Measurements from ENCODE around the gene RGS7BP.
A peak's percentile ranks its signal among the peaks of the same experiment; 100 is the strongest.

Gene RGS7BP

DNA sequence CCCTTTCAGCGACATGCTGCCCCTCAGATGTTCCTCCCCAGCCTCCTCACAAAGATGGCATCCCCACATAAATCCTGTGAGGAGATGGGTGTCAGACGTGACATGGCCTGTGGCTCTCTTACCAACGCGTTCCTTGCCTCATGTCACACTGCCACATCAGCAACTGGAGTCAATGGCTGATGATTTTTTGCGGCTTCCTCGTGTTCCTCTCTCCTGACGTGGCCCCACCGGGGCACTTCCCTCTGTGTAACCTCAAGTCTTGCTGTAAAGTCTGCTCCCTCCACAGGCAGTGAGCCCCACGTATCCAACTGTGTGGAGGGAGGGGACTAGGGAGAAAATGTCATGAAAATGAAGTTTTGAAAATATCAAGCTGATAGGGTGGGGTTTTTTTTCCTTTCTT lies 131.3 kb downstream of the RGS7BP start:
- TF ChIP-seq, protein P1, sequence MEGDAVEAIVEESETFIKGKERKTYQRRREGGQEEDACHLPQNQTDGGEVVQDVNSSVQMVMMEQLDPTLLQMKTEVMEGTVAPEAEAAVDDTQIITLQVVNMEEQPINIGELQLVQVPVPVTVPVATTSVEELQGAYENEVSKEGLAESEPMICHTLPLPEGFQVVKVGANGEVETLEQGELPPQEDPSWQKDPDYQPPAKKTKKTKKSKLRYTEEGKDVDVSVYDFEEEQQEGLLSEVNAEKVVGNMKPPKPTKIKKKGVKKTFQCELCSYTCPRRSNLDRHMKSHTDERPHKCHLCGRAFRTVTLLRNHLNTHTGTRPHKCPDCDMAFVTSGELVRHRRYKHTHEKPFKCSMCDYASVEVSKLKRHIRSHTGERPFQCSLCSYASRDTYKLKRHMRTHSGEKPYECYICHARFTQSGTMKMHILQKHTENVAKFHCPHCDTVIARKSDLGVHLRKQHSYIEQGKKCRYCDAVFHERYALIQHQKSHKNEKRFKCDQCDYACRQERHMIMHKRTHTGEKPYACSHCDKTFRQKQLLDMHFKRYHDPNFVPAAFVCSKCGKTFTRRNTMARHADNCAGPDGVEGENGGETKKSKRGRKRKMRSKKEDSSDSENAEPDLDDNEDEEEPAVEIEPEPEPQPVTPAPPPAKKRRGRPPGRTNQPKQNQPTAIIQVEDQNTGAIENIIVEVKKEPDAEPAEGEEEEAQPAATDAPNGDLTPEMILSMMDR (IDR thresholded peaks at IDR 0.05; ENCODE audit: low read depth, low read length) = no peak
- DNase-seq (ENCODE audit: low read depth in 2 of 2) = no peak
- no peak overlapping the region for H3K4me3 ChIP-seq (replicated peaks in 1 of 2; ENCODE audit: low read depth in 2 of 2, low read length in 2 of 2)

DNA sequence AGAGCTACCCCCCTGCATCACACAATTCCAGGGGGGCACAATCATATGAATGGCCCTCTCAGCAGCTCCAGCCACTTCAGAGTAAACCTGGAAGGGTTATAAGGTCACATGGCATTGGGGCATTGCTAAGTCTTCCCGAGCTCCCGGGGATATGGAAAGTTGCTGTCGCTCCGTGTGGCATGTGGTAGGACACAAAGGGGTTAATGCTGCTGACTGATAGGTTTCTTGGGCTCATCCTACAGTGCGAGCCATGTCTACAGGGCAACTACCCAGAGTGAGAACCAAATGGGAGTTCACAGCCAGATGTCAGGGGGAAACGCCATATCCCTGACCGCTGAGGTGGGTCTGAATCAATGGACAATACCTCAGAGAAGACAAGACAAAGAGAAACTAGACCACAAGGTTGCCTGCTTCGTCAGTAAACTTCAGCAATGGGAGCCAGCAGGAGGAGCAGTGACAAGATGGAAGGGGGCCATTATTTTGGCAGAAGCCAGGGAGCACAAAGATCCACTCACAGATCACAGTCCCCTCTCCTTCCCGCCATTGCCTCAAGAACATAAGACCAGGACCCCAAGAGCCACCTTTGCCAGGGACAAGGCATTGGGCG lies 132.1 kb downstream of the RGS7BP start:
- TF ChIP-seq, protein P1 (IDR thresholded peaks at IDR 0.05; ENCODE audit: low read depth, low read length) = peak; percentile 16
- H3K4me3 ChIP-seq (replicated peaks in 1 of 2; ENCODE audit: low read depth in 2 of 2, low read length in 2 of 2) = no peak overlapping the region
- peak in 1 of 2 donors; percentile 14 for DNase-seq (ENCODE audit: low read depth in 2 of 2)

DNA sequence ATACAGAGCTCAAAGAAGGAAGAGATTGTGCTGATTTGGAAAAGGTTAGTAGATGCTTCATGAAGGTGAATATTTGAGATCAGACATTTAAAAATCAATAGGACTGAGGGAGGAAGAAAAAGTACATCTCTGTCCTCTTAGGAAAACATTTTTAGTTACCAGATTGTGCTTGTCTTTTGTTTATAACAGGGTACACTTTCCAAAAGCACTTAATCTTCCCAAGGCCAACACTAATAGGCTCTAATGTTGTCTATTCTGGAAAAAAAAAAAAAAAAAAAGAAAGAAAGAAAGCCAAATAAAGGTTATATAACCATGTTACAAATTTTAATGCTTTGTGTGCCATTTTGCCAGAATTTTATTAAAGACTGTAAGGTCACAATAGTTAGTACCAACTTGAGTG lies 139.0 kb downstream of the RGS7BP start:
- TF ChIP-seq, protein P1 (IDR thresholded peaks at IDR 0.05; ENCODE audit: low read depth, low read length) = no peak
- no peak for DNase-seq (ENCODE audit: low read depth in 2 of 2)
- H3K4me3 ChIP-seq (replicated peaks in 1 of 2; ENCODE audit: low read depth in 2 of 2, low read length in 2 of 2) = no peak overlapping the region

DNA sequence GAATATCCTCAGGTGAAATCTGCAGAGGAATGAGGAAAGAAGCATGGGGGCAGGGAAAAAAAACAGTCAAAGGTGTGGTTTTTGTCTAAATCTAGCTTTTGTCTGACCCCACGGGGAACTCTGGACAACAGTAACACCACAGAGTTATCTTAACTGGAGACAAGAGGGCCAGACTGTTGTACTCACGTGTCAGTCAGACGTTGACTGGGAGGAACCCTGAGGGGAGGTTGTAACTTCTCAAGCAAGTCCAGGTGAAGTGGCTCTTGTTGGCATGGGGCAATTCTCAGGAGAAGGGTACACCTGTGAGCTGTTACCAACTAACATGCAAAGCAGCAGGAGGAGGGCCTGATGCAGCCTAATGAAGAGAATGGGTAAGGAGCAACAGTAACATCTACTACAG lies 140.4 kb downstream of the RGS7BP start:
- H3K4me3 ChIP-seq (replicated peaks in 1 of 2; ENCODE audit: low read depth in 2 of 2, low read length in 2 of 2) = no peak overlapping the region
- DNase-seq (ENCODE audit: low read depth in 2 of 2) = no peak
- TF ChIP-seq, protein P1 (IDR thresholded peaks at IDR 0.05; ENCODE audit: low read depth, low read length) = no peak

DNA sequence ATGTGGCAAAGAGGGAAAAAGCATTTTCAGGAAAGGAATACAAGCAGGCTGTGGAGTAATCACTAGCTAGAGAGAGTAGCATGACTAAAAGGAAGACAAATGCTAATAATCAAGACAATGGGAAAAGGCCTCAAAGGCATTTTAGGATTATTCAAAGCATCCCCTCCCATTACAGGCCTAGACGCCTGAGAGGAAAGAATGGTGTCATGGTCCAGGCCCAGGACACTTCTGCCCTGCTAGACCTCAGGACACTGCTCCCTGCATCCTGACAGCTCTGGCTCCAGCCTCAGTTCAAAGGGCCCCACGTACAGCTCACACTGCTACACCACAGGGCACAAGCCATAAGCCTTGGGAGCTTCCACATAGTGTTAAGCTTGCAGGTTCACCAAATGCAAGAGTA lies 143.7 kb downstream of the RGS7BP start:
- no peak overlapping the region for H3K4me3 ChIP-seq (replicated peaks in 1 of 2; ENCODE audit: low read depth in 2 of 2, low read length in 2 of 2)
- no peak for DNase-seq (ENCODE audit: low read depth in 2 of 2)
- TF ChIP-seq, protein P1 (IDR thresholded peaks at IDR 0.05; ENCODE audit: low read depth, low read length) = no peak

DNA sequence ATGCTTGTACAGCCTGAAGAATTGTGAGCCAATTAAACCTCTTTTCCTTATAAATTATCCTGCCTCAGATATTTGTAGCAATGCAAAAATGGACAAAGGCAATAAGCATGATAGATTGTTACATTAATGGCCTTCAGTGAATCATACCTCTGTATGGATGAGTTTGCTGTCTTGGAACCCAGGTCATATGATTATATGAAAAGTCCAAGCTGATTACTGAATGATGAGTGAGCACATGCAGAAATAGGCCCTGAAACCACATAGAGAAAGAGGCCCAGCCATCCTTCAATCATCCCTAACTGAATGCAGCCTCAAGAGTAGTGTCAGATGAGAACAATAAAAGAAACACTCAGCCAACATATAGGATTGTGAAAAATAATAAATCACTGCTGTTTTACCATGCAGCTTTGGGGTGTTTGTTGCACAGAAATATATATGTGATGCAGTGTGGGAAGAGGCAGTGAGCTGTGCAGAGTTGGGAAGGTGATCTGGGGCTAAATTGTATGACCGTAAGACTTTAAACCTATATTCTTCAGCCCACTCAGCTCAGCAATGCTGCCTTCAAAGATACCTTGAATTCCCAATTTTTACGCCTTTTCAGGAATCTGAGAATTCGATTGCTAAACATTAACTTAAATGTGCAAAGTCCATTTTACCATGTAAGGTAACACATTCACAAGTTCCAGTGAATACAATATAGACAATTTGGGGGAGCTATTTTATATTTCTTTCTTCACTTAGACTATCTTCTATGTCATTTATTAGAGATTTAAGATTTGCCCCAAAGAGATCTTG lies 148.1 kb downstream of the RGS7BP start:
- H3K4me3 ChIP-seq (replicated peaks in 1 of 2; ENCODE audit: low read depth in 2 of 2, low read length in 2 of 2) = no peak overlapping the region
- TF ChIP-seq, protein P1 (IDR thresholded peaks at IDR 0.05; ENCODE audit: low read depth, low read length) = no peak
- DNase-seq (ENCODE audit: low read depth in 2 of 2) = no peak

Measured in cardiac fibroblast (primary cell).